Chondrocyte (in vitro differentiated cells): ENCODE results near the gene FXYD2. TPM values are rescaled to one million over a fixed set of nuclear protein-coding genes. Genes with fewer than 3 reads are reported as not detected.

Experiments used
- DNase-seq: peaks from one replicate; pipeline ENCODE4 v3.0.0; 2021; ENCODE audit warnings: mixed read lengths, low spot score
- H3K27ac Mint-ChIP-seq: one replicate; pipeline ENCODE4 v1.8.0; 2021; ENCODE audit warnings: mild to moderate bottlenecking, moderate library complexity, mixed read lengths; ENCODE audit not compliant: unreplicated experiment
- H3K27me3 Mint-ChIP-seq: 2 replicates; pipeline ENCODE4 v1.8.0; 2021; ENCODE audit warnings: low read depth, mixed read lengths
- H3K36me3 Mint-ChIP-seq: 2 replicates; pipeline ENCODE4 v1.8.0; 2021; ENCODE audit warnings: low read depth, mixed read lengths
- H3K4me1 Mint-ChIP-seq: 2 replicates; pipeline ENCODE4 v1.8.0; 2021; ENCODE audit warnings: low read depth, mild to moderate bottlenecking, mixed read lengths
- H3K4me3 Mint-ChIP-seq: one replicate; pipeline ENCODE4 v1.8.0; 2021; ENCODE audit warnings: mild to moderate bottlenecking, moderate library complexity, mixed read lengths; ENCODE audit not compliant: unreplicated experiment
- H3K9me3 Mint-ChIP-seq: 2 replicates; pipeline ENCODE4 v1.8.0; 2021; ENCODE audit warnings: low read depth, mixed read lengths
- total RNA-seq: library from RNA; stranded (reverse); gene quantifications from 3 replicates; pipeline ENCODE4 v1.2.1, GENCODE V29; 2021
- TF ChIP-seq, protein P1 (sequence below): fragments of 200-600 bp; sonication (generic); IDR thresholded peaks from 2 replicates; pipeline ENCODE4 v1.5.0; 2021; ENCODE audit warnings: antibody characterized with exemption, mild to moderate bottlenecking, moderate library complexity

FXYD2 gene
- total RNA-seq, 1 donor from 2014 or later: not detected

DNA sequence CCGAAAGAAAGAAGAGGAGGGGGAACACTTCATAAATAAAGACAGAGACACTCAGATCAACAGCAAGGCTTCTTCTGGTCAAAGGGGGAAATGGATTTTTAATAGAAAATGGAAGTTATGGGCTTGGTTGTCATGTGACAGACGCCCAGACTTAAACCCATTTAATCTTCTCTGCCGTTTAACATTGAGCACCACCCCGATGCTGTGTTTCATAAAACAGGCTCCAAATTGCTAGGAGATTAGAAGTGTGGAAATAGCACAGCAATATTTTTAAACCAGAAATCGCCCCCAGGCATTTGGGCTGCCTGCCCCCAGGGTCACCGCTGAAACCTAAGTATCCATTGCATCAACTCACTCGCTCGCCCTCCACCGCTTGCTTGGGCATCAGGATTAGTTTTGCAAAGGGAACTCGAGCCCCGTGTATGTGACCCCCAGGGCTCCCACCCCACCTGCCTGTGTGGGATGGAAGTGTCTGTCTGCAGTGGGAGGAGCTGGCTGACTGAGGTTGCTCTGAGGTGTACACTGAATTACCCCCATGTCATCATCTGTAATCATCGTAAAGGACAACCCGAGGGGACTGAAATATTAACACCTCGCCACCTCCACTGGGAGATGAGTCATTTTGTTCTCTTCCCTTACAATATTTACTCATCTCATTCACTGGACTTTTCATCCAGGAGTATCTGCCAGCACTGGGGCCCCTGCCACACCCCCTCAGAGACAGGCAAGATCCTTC, 38.2 kb downstream of the FXYD2 start:
- Mint-ChIP-seq H3K27me3 (peaks cover 75% of the 10 kb centered on the region), H3K36me3 (no peaks in the 10 kb centered on the region), H3K9me3 (no peaks in the 10 kb centered on the region), H3K27ac (no peak overlapping the region), H3K4me1 (peaks cover 6% of the 10 kb centered on the region), H3K4me3 (no peak overlapping the region)
- TF ChIP-seq, protein P1, sequence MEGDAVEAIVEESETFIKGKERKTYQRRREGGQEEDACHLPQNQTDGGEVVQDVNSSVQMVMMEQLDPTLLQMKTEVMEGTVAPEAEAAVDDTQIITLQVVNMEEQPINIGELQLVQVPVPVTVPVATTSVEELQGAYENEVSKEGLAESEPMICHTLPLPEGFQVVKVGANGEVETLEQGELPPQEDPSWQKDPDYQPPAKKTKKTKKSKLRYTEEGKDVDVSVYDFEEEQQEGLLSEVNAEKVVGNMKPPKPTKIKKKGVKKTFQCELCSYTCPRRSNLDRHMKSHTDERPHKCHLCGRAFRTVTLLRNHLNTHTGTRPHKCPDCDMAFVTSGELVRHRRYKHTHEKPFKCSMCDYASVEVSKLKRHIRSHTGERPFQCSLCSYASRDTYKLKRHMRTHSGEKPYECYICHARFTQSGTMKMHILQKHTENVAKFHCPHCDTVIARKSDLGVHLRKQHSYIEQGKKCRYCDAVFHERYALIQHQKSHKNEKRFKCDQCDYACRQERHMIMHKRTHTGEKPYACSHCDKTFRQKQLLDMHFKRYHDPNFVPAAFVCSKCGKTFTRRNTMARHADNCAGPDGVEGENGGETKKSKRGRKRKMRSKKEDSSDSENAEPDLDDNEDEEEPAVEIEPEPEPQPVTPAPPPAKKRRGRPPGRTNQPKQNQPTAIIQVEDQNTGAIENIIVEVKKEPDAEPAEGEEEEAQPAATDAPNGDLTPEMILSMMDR: no peak
- DNase-seq: no peak

DNA sequence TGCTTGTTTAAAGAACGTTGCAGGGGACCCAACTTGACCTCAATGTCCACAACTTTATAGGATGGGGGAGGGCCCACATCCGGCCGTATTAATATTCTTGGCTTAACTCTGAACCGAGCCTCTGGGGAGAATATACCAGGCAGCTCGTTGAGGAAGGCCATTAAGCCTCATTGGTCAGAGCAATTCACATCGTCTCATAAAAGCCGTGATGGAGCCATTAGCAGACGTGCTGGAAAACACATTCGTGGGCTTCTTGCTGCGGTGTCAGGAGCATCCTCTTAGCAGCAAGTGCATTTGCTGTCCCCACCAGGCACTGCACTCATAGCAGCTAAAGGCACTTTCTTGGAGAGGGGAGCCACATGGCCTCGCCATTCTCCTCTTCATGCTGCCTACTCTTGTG, 42.4 kb downstream of the FXYD2 start:
- Mint-ChIP-seq H3K4me1 (peaks cover 6% of the 10 kb centered on the region), H3K4me3 (no peak overlapping the region), H3K27me3 (peaks cover 72% of the 10 kb centered on the region), H3K36me3 (no peaks in the 10 kb centered on the region), H3K27ac (no peak overlapping the region), H3K9me3 (no peaks in the 10 kb centered on the region)
- TF ChIP-seq, protein P1: no peak
- no peak for DNase-seq

DNA sequence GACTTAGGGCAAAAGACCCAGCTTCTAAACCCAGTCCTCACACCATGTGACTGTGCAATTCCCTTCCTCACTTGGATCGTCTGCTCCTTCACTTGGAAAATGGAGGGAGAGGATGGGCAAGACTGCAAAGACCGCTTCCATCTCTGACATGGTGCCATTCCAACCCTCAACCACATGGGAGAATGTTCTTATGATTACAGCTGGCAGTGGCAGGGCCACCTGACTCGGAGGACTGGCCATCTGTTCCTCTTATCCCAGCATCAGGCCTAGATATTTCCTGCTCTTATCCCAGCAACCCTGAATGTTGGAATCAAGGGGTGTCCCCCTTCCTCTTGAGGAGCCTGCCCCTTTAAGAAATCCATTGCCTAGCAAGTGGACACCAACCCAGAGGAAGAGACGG, 42.9 kb downstream of the FXYD2 start:
- Mint-ChIP-seq H3K4me1 (peaks cover 5% of the 10 kb centered on the region), H3K4me3 (no peak overlapping the region), H3K27me3 (peaks cover 75% of the 10 kb centered on the region), H3K36me3 (no peaks in the 10 kb centered on the region), H3K9me3 (no peaks in the 10 kb centered on the region), H3K27ac (no peak overlapping the region)
- no peak for DNase-seq
- TF ChIP-seq, protein P1: no peak

DNA sequence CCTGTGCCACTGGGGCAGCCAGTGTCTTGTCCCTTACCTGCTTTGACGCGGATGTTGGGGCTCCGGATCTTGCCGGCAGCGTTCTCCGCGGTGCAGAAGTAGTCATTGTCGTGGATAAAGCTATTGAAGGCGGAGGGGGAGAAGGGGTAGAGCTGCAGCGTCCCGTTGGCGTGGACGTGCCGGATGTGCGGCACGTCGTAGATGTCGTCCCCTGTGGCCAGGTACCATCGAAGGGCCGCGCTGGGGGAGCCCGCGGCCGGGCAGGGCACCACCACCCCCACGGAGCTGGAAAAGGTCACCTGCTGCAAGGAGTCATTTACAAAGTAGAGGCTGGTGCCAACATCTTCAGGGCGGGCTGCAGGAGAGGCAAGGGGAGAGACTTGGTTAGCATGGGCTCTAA, 44.1 kb downstream of the FXYD2 start:
- Mint-ChIP-seq H3K4me3 (no peak overlapping the region), H3K27ac (no peak overlapping the region), H3K4me1 (no peaks in the 10 kb centered on the region), H3K27me3 (peaks cover 74% of the 10 kb centered on the region), H3K9me3 (no peaks in the 10 kb centered on the region), H3K36me3 (no peaks in the 10 kb centered on the region)
- TF ChIP-seq, protein P1: no peak
- no peak for DNase-seq

DNA sequence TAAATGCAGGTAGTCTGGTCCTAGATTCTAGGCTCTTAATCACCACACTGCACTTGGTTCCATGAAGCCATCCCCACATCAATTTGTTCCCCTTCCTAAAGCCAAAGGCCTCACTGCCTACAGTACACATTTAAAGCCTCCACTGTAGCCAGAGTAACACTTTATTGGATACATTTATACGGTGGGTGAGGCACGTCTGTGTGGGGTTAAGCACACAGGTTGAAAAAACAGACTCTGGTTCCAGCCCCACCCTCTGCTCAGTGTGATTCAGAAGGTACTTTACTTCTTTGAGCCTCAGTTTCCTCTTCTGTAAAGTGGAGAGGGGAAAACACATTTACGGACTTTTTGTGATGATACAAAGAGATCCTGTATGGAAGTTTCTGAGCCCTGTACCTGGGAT, 50.0 kb downstream of the FXYD2 start:
- no peak for DNase-seq
- Mint-ChIP-seq H3K27me3 (peaks cover 54% of the 10 kb centered on the region), H3K36me3 (no peaks in the 10 kb centered on the region), H3K4me3 (no peak overlapping the region), H3K4me1 (no peaks in the 10 kb centered on the region), H3K27ac (no peak overlapping the region), H3K9me3 (no peaks in the 10 kb centered on the region)
- TF ChIP-seq, protein P1: no peak
